Measurements from ENCODE around the gene CTIF. TPM values are rescaled to one million over a fixed set of nuclear protein-coding genes. Genes with fewer than 3 reads are reported as not detected.

Gene CTIF
- total RNA-seq, 2 donors from 2014 or later = 30.6 to 61.2 TPM

GRCh38 chr18:48705043-48705442 lies 166.2 kb downstream of the CTIF start:
- H3K27me3 ChIP-seq = no peaks in the 10 kb centered on the region
- H3K4me1 ChIP-seq = peaks cover 0 to 17% of the 10 kb centered on the region in 2 donors
- H3K36me3 ChIP-seq = no peaks in the 10 kb centered on the region
- TF ChIP-seq CTCF (IDR thresholded peaks at IDR 0.05) = no peak
- no peak for DNase-seq (ENCODE audit: low spot score)
- H3K9me3 ChIP-seq = no peaks in the 10 kb centered on the region
- H3K27ac ChIP-seq = no peak overlapping the region
- H3K4me3 ChIP-seq = no peak overlapping the region

- no peak overlapping the region for H3K4me3 ChIP-seq
- H3K36me3 ChIP-seq = no peaks in the 10 kb centered on the region
- TF ChIP-seq CTCF (IDR thresholded peaks at IDR 0.05) = no peak
- H3K27ac ChIP-seq = no peak overlapping the region
- H3K27me3 ChIP-seq = no peaks in the 10 kb centered on the region
- peaks cover 0 to 22% of the 10 kb centered on the region in 2 donors for H3K4me1 ChIP-seq
- no peaks in the 10 kb centered on the region for H3K9me3 ChIP-seq
- DNase-seq (ENCODE audit: low spot score) = no peak
These were observed 166.7 kb downstream of the CTIF start for GRCh38 chr18:48705531-48705930.

GRCh38 chr18:48706731-48707130 lies 167.9 kb downstream of the CTIF start:
- Histone ChIP-seq H3K36me3 (no peaks in the 10 kb centered on the region), H3K27ac (no peak overlapping the region), H3K27me3 (no peaks in the 10 kb centered on the region), H3K4me3 (no peak overlapping the region), H3K4me1 (peaks cover 0 to 27% of the 10 kb centered on the region in 2 donors), H3K9me3 (no peaks in the 10 kb centered on the region)
- no peak for TF ChIP-seq CTCF (IDR thresholded peaks at IDR 0.05)
- DNase-seq (ENCODE audit: low spot score) = no peak

GRCh38 chr18:48707636-48708296 lies 168.9 kb downstream of the CTIF start:
- no peaks in the 10 kb centered on the region for H3K9me3 ChIP-seq
- H3K4me1 ChIP-seq = peaks cover 0 to 38% of the 10 kb centered on the region in 2 donors
- H3K36me3 ChIP-seq = no peaks in the 10 kb centered on the region
- no peak overlapping the region for H3K4me3 ChIP-seq
- H3K27ac ChIP-seq = no peak overlapping the region
- no peak for DNase-seq (ENCODE audit: low spot score)
- no peak for TF ChIP-seq CTCF (IDR thresholded peaks at IDR 0.05)
- H3K27me3 ChIP-seq = no peaks in the 10 kb centered on the region

- no peaks in the 10 kb centered on the region for H3K27me3 ChIP-seq
- no peak for DNase-seq (ENCODE audit: low spot score)
- no peaks in the 10 kb centered on the region for H3K9me3 ChIP-seq
- H3K4me3 ChIP-seq = no peak overlapping the region
- H3K4me1 ChIP-seq = peaks cover 0 to 47% of the 10 kb centered on the region in 2 donors
- no peak for TF ChIP-seq CTCF (IDR thresholded peaks at IDR 0.05)
- peak overlapping the region in 1 of 2 donors; percentile 25 for H3K27ac ChIP-seq
- H3K36me3 ChIP-seq = no peaks in the 10 kb centered on the region
These were observed 170.0 kb downstream of the CTIF start for GRCh38 chr18:48708807-48709206.

Measured in right atrium auricular region (tissue), 2 donors.